ENCODE data around the gene MTAP.
"Not testable (repeated sequence)": the region's sequence is repeated elsewhere in the genome, so short reads cannot be mapped to it uniquely, and the experiment has no call there.

MTAP gene

GRCh38 chr9:21919377-21920362, 117.2 kb downstream of the MTAP start:
- no peak for DNase-seq (ENCODE audit: low spot score)

- DNase-seq (ENCODE audit: low spot score), result no peak
Measured at GRCh38 chr9:21923694-21924093, 121.3 kb downstream of the MTAP start.

- no peak for DNase-seq (ENCODE audit: low spot score)
Measured at GRCh38 chr9:21927752-21928151, 125.3 kb downstream of the MTAP start.

GRCh38 chr9:21931428-21931827, 129.0 kb downstream of the MTAP start:
- no peak for DNase-seq (ENCODE audit: low spot score)

GRCh38 chr9:21933281-21933680, 130.8 kb downstream of the MTAP start:
- DNase-seq (ENCODE audit: low spot score), result no peak

- no peak for DNase-seq (ENCODE audit: low spot score)
Measured at GRCh38 chr9:21933865-21934264, 131.4 kb downstream of the MTAP start.

- DNase-seq (ENCODE audit: low spot score), result no peak
Measured at GRCh38 chr9:21935631-21936030, 133.2 kb downstream of the MTAP start.

GRCh38 chr9:21936161-21936560, 133.7 kb downstream of the MTAP start:
- no peak for DNase-seq (ENCODE audit: low spot score)

- DNase-seq (ENCODE audit: low spot score), result no peak
Measured at GRCh38 chr9:21941337-21941995, 139.0 kb downstream of the MTAP start.

- DNase-seq (ENCODE audit: low spot score), result no peak
Measured at GRCh38 chr9:21943464-21943863, 141.0 kb downstream of the MTAP start.

GRCh38 chr9:21945606-21946005, 143.2 kb downstream of the MTAP start:
- no peak for DNase-seq (ENCODE audit: low spot score)

- DNase-seq (ENCODE audit: low spot score), result no peak
Measured at GRCh38 chr9:21958833-21959232, 156.4 kb downstream of the MTAP start.

GRCh38 chr9:21959268-21959667, 156.8 kb downstream of the MTAP start:
- DNase-seq (ENCODE audit: low spot score), result not testable (repeated sequence)

GRCh38 chr9:21961569-21961968, 159.1 kb downstream of the MTAP start:
- DNase-seq (ENCODE audit: low spot score), result no peak

GRCh38 chr9:21964925-21965385, 162.5 kb downstream of the MTAP start:
- DNase-seq (ENCODE audit: low spot score), result no peak

- no peak for DNase-seq (ENCODE audit: low spot score)
Measured at GRCh38 chr9:21965401-21965951, 163.0 kb downstream of the MTAP start.

- DNase-seq (ENCODE audit: low spot score), result no peak
Measured at GRCh38 chr9:21966140-21966851, 163.9 kb downstream of the MTAP start.

GRCh38 chr9:21967169-21967568, 164.7 kb downstream of the MTAP start:
- DNase-seq (ENCODE audit: low spot score), result no peak

- no peak for DNase-seq (ENCODE audit: low spot score)
Measured at GRCh38 chr9:21967702-21968101, 165.3 kb downstream of the MTAP start.

- DNase-seq (ENCODE audit: low spot score), result no peak
Measured at GRCh38 chr9:21968331-21969010, 166.0 kb downstream of the MTAP start.
